ENCODE data around the gene LYZL6.

LYZL6 gene

GRCh38 chr17:35890774-35891155, 52.7 kb downstream of the LYZL6 start:
- no peak for TF ChIP-seq SPI1 (IDR thresholded peaks at IDR 0.05; ENCODE audit: borderline replicate concordance, low read depth)
- no peak for TF ChIP-seq REST (IDR thresholded peaks at IDR 0.05; ENCODE audit: insufficient replicate concordance, low read depth)
- no peak for TF ChIP-seq POLR2AphosphoS5 (IDR thresholded peaks at IDR 0.05; ENCODE audit: low read depth)
- TF ChIP-seq GABPA (IDR thresholded peaks at IDR 0.05; ENCODE audit: low read depth), result no peak
- TF ChIP-seq, protein P1, sequence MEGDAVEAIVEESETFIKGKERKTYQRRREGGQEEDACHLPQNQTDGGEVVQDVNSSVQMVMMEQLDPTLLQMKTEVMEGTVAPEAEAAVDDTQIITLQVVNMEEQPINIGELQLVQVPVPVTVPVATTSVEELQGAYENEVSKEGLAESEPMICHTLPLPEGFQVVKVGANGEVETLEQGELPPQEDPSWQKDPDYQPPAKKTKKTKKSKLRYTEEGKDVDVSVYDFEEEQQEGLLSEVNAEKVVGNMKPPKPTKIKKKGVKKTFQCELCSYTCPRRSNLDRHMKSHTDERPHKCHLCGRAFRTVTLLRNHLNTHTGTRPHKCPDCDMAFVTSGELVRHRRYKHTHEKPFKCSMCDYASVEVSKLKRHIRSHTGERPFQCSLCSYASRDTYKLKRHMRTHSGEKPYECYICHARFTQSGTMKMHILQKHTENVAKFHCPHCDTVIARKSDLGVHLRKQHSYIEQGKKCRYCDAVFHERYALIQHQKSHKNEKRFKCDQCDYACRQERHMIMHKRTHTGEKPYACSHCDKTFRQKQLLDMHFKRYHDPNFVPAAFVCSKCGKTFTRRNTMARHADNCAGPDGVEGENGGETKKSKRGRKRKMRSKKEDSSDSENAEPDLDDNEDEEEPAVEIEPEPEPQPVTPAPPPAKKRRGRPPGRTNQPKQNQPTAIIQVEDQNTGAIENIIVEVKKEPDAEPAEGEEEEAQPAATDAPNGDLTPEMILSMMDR (IDR thresholded peaks at IDR 0.05; ENCODE audit: insufficient read depth, low read length), result no peak
- DNase-seq (ENCODE audit: low read depth in 1 of 2, low spot score in 1 of 2), result no peak
- Histone ChIP-seq H3K27ac (replicated peaks) (no peak overlapping the region), H3K27me3 (ENCODE audit: insufficient read depth, poor library complexity, severe bottlenecking) (no peaks in the 10 kb centered on the region), H3K4me3 (replicated peaks; ENCODE audit: insufficient read depth, low read length) (no peak overlapping the region)

DNA sequence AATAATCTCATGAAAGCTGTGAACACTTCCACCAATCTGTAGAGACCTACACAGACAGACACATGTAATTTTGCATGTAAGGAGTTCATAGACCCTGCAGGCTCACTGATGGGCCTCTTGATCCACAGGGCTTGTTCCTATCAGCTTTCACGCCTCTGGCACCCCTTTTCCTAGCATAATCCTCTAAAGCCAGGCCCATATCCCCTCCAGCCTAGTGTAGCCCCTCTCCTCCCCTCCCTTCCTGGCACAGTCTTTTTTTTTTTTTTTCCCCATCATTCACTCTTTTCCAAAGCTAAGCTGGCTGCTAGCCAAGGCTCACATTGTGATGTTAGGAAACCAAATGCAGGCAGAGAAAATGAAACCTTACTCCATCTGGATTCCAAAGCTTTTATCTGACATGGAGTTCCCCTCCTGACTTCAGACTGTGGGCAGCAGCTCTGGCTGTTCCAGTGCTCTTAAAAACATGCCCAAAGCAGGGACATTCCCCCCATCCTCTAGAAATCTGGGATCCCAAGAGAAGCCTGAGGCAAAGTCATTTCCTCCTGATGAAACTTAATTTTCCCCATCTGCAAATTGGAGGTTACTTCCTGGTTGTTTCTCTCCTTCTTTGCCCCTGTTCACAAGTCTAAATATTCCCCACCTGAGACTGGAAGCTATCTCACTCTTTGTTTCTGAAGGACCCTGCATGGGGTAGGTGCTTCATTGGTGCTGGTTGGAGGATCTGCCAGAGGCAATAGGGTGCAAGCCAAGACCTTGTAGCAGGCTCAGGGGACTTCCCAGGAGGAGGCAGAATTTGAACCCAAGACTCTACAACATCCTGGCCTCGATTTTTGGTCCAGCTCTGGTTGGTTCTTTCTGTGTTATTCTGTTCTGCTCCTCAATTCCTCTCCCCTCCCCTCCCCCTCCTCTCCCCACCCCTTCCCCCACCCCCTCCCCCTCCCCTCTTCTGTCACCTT, 53.4 kb downstream of the LYZL6 start:
- Histone ChIP-seq H3K27me3 (ENCODE audit: insufficient read depth, poor library complexity, severe bottlenecking) (no peaks in the 10 kb centered on the region), H3K4me3 (replicated peaks; ENCODE audit: insufficient read depth, low read length) (no peak overlapping the region), H3K27ac (replicated peaks) (no peak overlapping the region)
- no peak for DNase-seq (ENCODE audit: low read depth in 1 of 2, low spot score in 1 of 2)
- TF ChIP-seq REST (IDR thresholded peaks at IDR 0.05; ENCODE audit: insufficient replicate concordance, low read depth) (no peak), SPI1 (IDR thresholded peaks at IDR 0.05; ENCODE audit: borderline replicate concordance, low read depth) (no peak), GABPA (IDR thresholded peaks at IDR 0.05; ENCODE audit: low read depth) (no peak), POLR2AphosphoS5 (IDR thresholded peaks at IDR 0.05; ENCODE audit: low read depth) (no peak)
- TF ChIP-seq, protein P1 (IDR thresholded peaks at IDR 0.05; ENCODE audit: insufficient read depth, low read length), result no peak

- TF ChIP-seq REST (IDR thresholded peaks at IDR 0.05; ENCODE audit: insufficient replicate concordance, low read depth), result no peak
- no peak for TF ChIP-seq SPI1 (IDR thresholded peaks at IDR 0.05; ENCODE audit: borderline replicate concordance, low read depth)
- no peak for TF ChIP-seq GABPA (IDR thresholded peaks at IDR 0.05; ENCODE audit: low read depth)
- TF ChIP-seq, protein P1 (IDR thresholded peaks at IDR 0.05; ENCODE audit: insufficient read depth, low read length), result no peak
- TF ChIP-seq POLR2AphosphoS5 (IDR thresholded peaks at IDR 0.05; ENCODE audit: low read depth), result no peak
- Histone ChIP-seq H3K27ac (replicated peaks) (no peak overlapping the region), H3K27me3 (ENCODE audit: insufficient read depth, poor library complexity, severe bottlenecking) (no peaks in the 10 kb centered on the region), H3K4me3 (replicated peaks; ENCODE audit: insufficient read depth, low read length) (no peak overlapping the region)
- DNase-seq (ENCODE audit: low read depth in 1 of 2, low spot score in 1 of 2), result no peak
Observed at GRCh38 chr17:35889241-35889640, 54.3 kb downstream of the LYZL6 start.
